OCI-LY3 (cell line): ENCODE data around the gene CABP4.
A peak's percentile ranks its signal among the peaks of the same experiment; 100 is the strongest.

Experiments used
- H2AFZ ChIP-seq: fragments of 200-600, 300-600 bp; shearing (Covaris generic); 2 replicates; pipeline ENCODE4 v1.6.0; 2014; ENCODE audit warnings: antibody characterized with exemption, low read depth, low read length
- H3K27ac ChIP-seq: fragments of 200-600, 300-600 bp; sonication (generic); 2 replicates; pipeline ENCODE4 v1.5.1; 2014; ENCODE audit warnings: mild to moderate bottlenecking, low read length, moderate library complexity, mixed read lengths
- H3K27me3 ChIP-seq: fragments of 200-600, 300-600 bp; sonication (generic); 2 replicates; pipeline ENCODE4 v1.6.1; 2014; ENCODE audit warnings: low read depth, low read length, mixed read lengths
- H3K36me3 ChIP-seq: fragments of 200-600, 300-600 bp; sonication (generic); replicated peaks from 2 replicates; pipeline ENCODE3; 2014; ENCODE audit warnings: low read depth, low read length, mixed read lengths
- H3K4me1 ChIP-seq: fragments of 300-600, 200-600 bp; sonication (generic); 2 replicates; pipeline ENCODE4 v1.6.1; 2014; ENCODE audit warnings: low read length, mixed read lengths
- H3K4me2 ChIP-seq: fragments of 200-600, 300-600 bp; sonication (generic); 2 replicates; pipeline ENCODE4 v1.6.1; 2014; ENCODE audit warnings: low read length, mixed read lengths
- H3K4me3 ChIP-seq: fragments of 300-600, 200-600 bp; sonication (generic); 2 replicates; pipeline ENCODE4 v1.5.1; 2014; ENCODE audit warnings: antibody characterized with exemption, mild to moderate bottlenecking, low read length, moderate library complexity
- H3K79me2 ChIP-seq: fragments of 300-600, 200-600 bp; shearing (Covaris generic); 2 replicates; pipeline ENCODE4 v1.6.1; 2014; ENCODE audit warnings: mild to moderate bottlenecking, low read length, mixed read lengths
- H3K9ac ChIP-seq: fragments of 300-600, 200-600 bp; shearing (Covaris generic); 2 replicates; pipeline ENCODE4 v1.6.0; 2014; ENCODE audit warnings: mild to moderate bottlenecking, low read length, moderate library complexity
- H3K9me3 ChIP-seq: fragments of 200-600, 300-600 bp; shearing (Covaris generic); 2 replicates; pipeline ENCODE4 v1.6.1; 2014; ENCODE audit warnings: low read length, mixed read lengths; ENCODE audit not compliant: insufficient read depth
- H4K20me1 ChIP-seq: fragments of 200-600, 300-600 bp; sonication (generic); 2 replicates; pipeline ENCODE4 v1.6.1; 2016; ENCODE audit warnings: low read length, mixed read lengths; ENCODE audit not compliant: insufficient read depth
- CTCF ChIP-seq: fragments of 200-600, 300-600 bp; sonication (generic); IDR thresholded peaks from 2 replicates; pipeline ENCODE4 v1.5.1; 2014; ENCODE audit warnings: antibody characterized with exemption, low read length, low read depth
- EZH2phosphoT487 ChIP-seq: fragments of 200-600 bp; shearing (Covaris generic); IDR thresholded peaks from 2 replicates; pipeline ENCODE4 v1.6.1; 2018; ENCODE audit warnings: antibody characterized with exemption, mixed run types, low read depth

CABP4 gene

GRCh38 chr11:67410369-67410831 lies 44.8 kb upstream of the CABP4 start:
- no peak overlapping the region for H3K27ac ChIP-seq
- no peaks in the 10 kb centered on the region for H3K36me3 ChIP-seq
- H4K20me1 ChIP-seq, result no peaks in the 10 kb centered on the region
- H3K4me1 ChIP-seq, result peaks cover 33% of the 10 kb centered on the region
- no peak overlapping the region for H2AFZ ChIP-seq
- H3K9ac ChIP-seq, result no peak overlapping the region
- peaks cover 21% of the 10 kb centered on the region for H3K27me3 ChIP-seq
- TF ChIP-seq CTCF (no peak), EZH2phosphoT487 (no peak)
- H3K4me3 ChIP-seq, result no peak overlapping the region
- H3K79me2 ChIP-seq, result no peaks in the 10 kb centered on the region
- no peaks in the 10 kb centered on the region for H3K9me3 ChIP-seq
- H3K4me2 ChIP-seq, result no peak overlapping the region

- Histone ChIP-seq H3K36me3 (no peaks in the 10 kb centered on the region), H3K79me2 (no peaks in the 10 kb centered on the region), H4K20me1 (no peaks in the 10 kb centered on the region), H3K4me2 (no peak overlapping the region), H3K4me3 (no peak overlapping the region), H3K9me3 (no peaks in the 10 kb centered on the region), H2AFZ (no peak overlapping the region), H3K27me3 (peaks cover 21% of the 10 kb centered on the region), H3K4me1 (peaks cover 33% of the 10 kb centered on the region), H3K9ac (no peak overlapping the region), H3K27ac (no peak overlapping the region)
- TF ChIP-seq EZH2phosphoT487, result no peak
- no peak for TF ChIP-seq CTCF
Observed at GRCh38 chr11:67410984-67411784, 44.0 kb upstream of the CABP4 start.

- TF ChIP-seq CTCF (no peak), EZH2phosphoT487 (no peak)
- Histone ChIP-seq H3K27ac (no peak overlapping the region), H3K9ac (no peak overlapping the region), H2AFZ (no peak overlapping the region), H3K4me1 (peaks cover 33% of the 10 kb centered on the region), H3K9me3 (no peaks in the 10 kb centered on the region), H3K79me2 (no peaks in the 10 kb centered on the region), H4K20me1 (no peaks in the 10 kb centered on the region), H3K4me3 (no peak overlapping the region), H3K36me3 (no peaks in the 10 kb centered on the region), H3K4me2 (peak overlapping the region; percentile 13; the same call in 1 of the 2 replicates), H3K27me3 (peaks cover 26% of the 10 kb centered on the region)
Observed at GRCh38 chr11:67411785-67412152, 43.4 kb upstream of the CABP4 start.

DNA sequence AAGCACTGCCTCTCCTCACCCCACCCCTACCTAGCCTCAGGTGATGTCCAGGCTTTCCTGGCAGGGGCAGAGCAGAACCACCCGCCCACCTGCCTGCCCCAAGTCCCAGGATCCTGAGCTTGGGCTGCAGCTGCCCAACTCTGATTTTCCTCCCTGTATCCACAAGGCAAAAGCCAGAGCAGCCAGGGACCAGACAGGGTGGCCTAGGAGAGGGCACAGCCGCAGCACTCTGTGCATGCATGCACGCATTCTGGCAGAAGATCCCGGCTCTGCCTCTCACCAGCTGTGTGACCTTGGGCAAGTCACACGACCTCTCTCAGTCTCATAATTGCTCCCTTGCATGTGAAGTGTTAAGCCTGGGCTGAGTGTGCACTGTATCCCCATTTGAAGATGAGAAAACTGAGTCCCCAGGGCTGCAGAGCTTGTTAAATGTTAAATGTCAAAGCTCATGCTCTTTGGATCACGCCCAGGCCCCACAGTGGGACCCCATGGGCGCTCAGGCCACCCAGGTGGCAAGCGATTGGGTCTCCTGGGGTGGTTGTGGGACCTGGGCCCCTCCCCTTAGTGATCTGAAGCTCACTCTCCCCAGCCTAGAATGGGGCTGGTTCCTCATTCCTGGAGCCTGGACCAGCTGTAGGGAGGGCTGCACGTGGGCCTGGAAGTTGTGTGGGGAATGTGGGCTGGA lies 42.5 kb upstream of the CABP4 start:
- Histone ChIP-seq H3K27ac (no peak overlapping the region), H3K4me1 (peaks cover 33% of the 10 kb centered on the region), H3K9me3 (no peaks in the 10 kb centered on the region), H3K36me3 (no peaks in the 10 kb centered on the region), H4K20me1 (no peaks in the 10 kb centered on the region), H3K9ac (no peak overlapping the region), H3K4me3 (no peak overlapping the region), H3K27me3 (peaks cover 33% of the 10 kb centered on the region), H3K4me2 (no peak overlapping the region), H3K79me2 (no peaks in the 10 kb centered on the region), H2AFZ (no peak overlapping the region)
- TF ChIP-seq CTCF (no peak), EZH2phosphoT487 (no peak)
